Measurements from ENCODE around the gene GOLPH3. TPM values are rescaled to one million over a fixed set of nuclear protein-coding genes. Genes with fewer than 3 reads are reported as not detected.

The GOLPH3 gene
- polyA plus RNA-seq, 1 donor from 2014 or later = 75.8 TPM

- no peaks in the 10 kb centered on the region for H3K27me3 ChIP-seq (ENCODE audit: insufficient read depth, low read depth, low read length)
- H3K79me2 ChIP-seq (replicated peaks; ENCODE audit: insufficient read depth, low read length) = no peaks in the 10 kb centered on the region
- TF ChIP-seq CTCF (IDR thresholded peaks at IDR 0.05; ENCODE audit: poor library complexity, severe bottlenecking) (no peak), SMC3 (conservative IDR thresholded peaks at IDR 0.05; ENCODE audit: poor library complexity) (no peak), POLR2AphosphoS5 (IDR thresholded peaks at IDR 0.05) (no peak)
- H3F3A ChIP-seq (ENCODE audit: insufficient read depth, low read length, poor library complexity, severe bottlenecking) = no peaks in the 10 kb centered on the region
- no peak overlapping the region for H2AFZ ChIP-seq (ENCODE audit: low read depth, low read length)
- no peaks in the 10 kb centered on the region for H3K9me3 ChIP-seq (ENCODE audit: low read length)
- H4K20me1 ChIP-seq (ENCODE audit: insufficient read depth) = no peaks in the 10 kb centered on the region
- H3K27ac ChIP-seq (ENCODE audit: low read length) = no peak overlapping the region
- no peaks in the 10 kb centered on the region for H3K9me2 ChIP-seq (ENCODE audit: insufficient read depth, low read length)
- H3K4me3 ChIP-seq (ENCODE audit: low read length) = no peak overlapping the region
- no peak overlapping the region for H3K9ac ChIP-seq (ENCODE audit: low read length)
- no peaks in the 10 kb centered on the region for H3K36me3 ChIP-seq (ENCODE audit: insufficient read depth, low read length)
- H3K4me2 ChIP-seq (ENCODE audit: low read length) = no peak overlapping the region
Observed at GRCh38 chr5:32088214-32088613, 85.9 kb downstream of the GOLPH3 start.

GRCh38 chr5:32087086-32088082 lies 86.7 kb downstream of the GOLPH3 start:
- no peaks in the 10 kb centered on the region for H3K36me3 ChIP-seq (ENCODE audit: insufficient read depth, low read length)
- H3K79me2 ChIP-seq (replicated peaks; ENCODE audit: insufficient read depth, low read length) = no peaks in the 10 kb centered on the region
- no peaks in the 10 kb centered on the region for H3K9me2 ChIP-seq (ENCODE audit: insufficient read depth, low read length)
- no peaks in the 10 kb centered on the region for H3K9me3 ChIP-seq (ENCODE audit: low read length)
- no peaks in the 10 kb centered on the region for H3F3A ChIP-seq (ENCODE audit: insufficient read depth, low read length, poor library complexity, severe bottlenecking)
- no peaks in the 10 kb centered on the region for H4K20me1 ChIP-seq (ENCODE audit: insufficient read depth)
- TF ChIP-seq EZH2 (IDR thresholded peaks at IDR 0.05; ENCODE audit: borderline replicate concordance, insufficient read depth, low read length, poor library complexity, severe bottlenecking) = no peak
- no peak for TF ChIP-seq TAF1 (IDR thresholded peaks at IDR 0.05; ENCODE audit: low read depth)
- no peak for TF ChIP-seq CTCF (IDR thresholded peaks at IDR 0.05; ENCODE audit: poor library complexity, severe bottlenecking)
- no peak for TF ChIP-seq RAD21 (conservative IDR thresholded peaks at IDR 0.05)
- TF ChIP-seq EP300 (conservative IDR thresholded peaks at IDR 0.05; ENCODE audit: poor library complexity, severe bottlenecking) = no peak
- no peak for TF ChIP-seq MXI1 (conservative IDR thresholded peaks at IDR 0.05; ENCODE audit: poor library complexity, severe bottlenecking)
- TF ChIP-seq SMC3 (conservative IDR thresholded peaks at IDR 0.05; ENCODE audit: poor library complexity) = no peak
- no peak for TF ChIP-seq POLR2AphosphoS5 (IDR thresholded peaks at IDR 0.05)
- no peak for TF ChIP-seq REST (IDR thresholded peaks at IDR 0.05; ENCODE audit: borderline replicate concordance)
- H3K9ac ChIP-seq (ENCODE audit: low read length) = no peak overlapping the region
- no peak overlapping the region for H3K4me2 ChIP-seq (ENCODE audit: low read length)
- no peak overlapping the region for H3K27ac ChIP-seq (ENCODE audit: low read length)
- H3K27me3 ChIP-seq (ENCODE audit: insufficient read depth, low read depth, low read length) = no peaks in the 10 kb centered on the region
- no peak overlapping the region for H3K4me3 ChIP-seq (ENCODE audit: low read length)
- H2AFZ ChIP-seq (ENCODE audit: low read depth, low read length) = no peak overlapping the region

Data from neural cell (in vitro differentiated cells).